HepG2 (cell line): ENCODE data around the gene HNF1B. TPM values are rescaled to one million over a fixed set of nuclear protein-coding genes. Genes with fewer than 3 reads are reported as not detected.

Source experiments
- PLRG1 ChIP-seq: fragments of 450-650 bp; conservative IDR thresholded peaks from 2 replicates; pipeline ENCODE4 v1.6.1; 2016
- SALL2 ChIP-seq: sonication (generic); formaldehyde crosslinking; IDR thresholded peaks from 2 replicates; pipeline ENCODE4 v1.8.1; 2023; ENCODE audit warnings: mild to moderate bottlenecking, missing genetic modification reagents, inconsistent platforms
- SOX13 ChIP-seq, 3 experiments: fragments of 450-650 bp in 1 of 3; sonication (generic) in 1 of 3; formaldehyde crosslinking in 1 of 3; IDR thresholded peaks in 2 of 3; conservative IDR thresholded peaks in 1 of 3; 2 replicates each; pipeline versions ENCODE4 v1.5.0 to v1.6.1; 2016 to 2020; ENCODE audit warnings: antibody characterized with exemption in 1 of 3, mild to moderate bottlenecking in 1 of 3, missing compliant biosample characterization in 1 of 3, missing genetic modification reagents in 1 of 3, moderate library complexity in 1 of 3
- SRSF9 ChIP-seq: fragments of 200-400 bp; formaldehyde crosslinking; IDR thresholded peaks from 2 replicates; pipeline ENCODE4 v1.6.1; 2018; ENCODE audit warnings: borderline replicate concordance, mild to moderate bottlenecking, low read depth, low read length; ENCODE audit not compliant: insufficient read depth, poor library complexity, severe bottlenecking
- ZNF260 ChIP-seq: sonication (generic); formaldehyde crosslinking; IDR thresholded peaks from 2 replicates; pipeline ENCODE4 v1.4.0; 2020; ENCODE audit warnings: missing genetic modification reagents, low read depth, mild to moderate bottlenecking, borderline replicate concordance
- ZNF552 ChIP-seq: sonication (generic); formaldehyde crosslinking; IDR thresholded peaks from 2 replicates; pipeline ENCODE4 v1.9.0; 2022; ENCODE audit warnings: missing genetic modification reagents, mild to moderate bottlenecking, borderline replicate concordance
- ZNF564 ChIP-seq: sonication (generic); formaldehyde crosslinking; IDR thresholded peaks from 2 replicates; pipeline ENCODE4 v1.8.1; 2023; ENCODE audit warnings: mild to moderate bottlenecking, missing genetic modification reagents
- ZNF75D ChIP-seq: sonication (generic); formaldehyde crosslinking; IDR thresholded peaks from 2 replicates; pipeline ENCODE4 v1.8.1; 2023; ENCODE audit warnings: missing genetic modification reagents, mild to moderate bottlenecking, borderline replicate concordance
- polyA plus RNA-seq, 8 experiments: library from polyadenylated mRNA; depleted of rRNA in 3 of 8; stranded (reverse) in 7 of 8; unstranded in 1 of 8; fragments of >200 nt; fragmentation: Illumina TruSeq in 4 of 8; extraction: Trizol in 4 of 8; gene quantifications; 2 replicates each; pipeline versions ENCODE4 v1.2.1 to v1.2.3, GENCODE V29; 2011 to 2016; ENCODE audit warnings: low read depth in 4 of 8, missing spikeins in 1 of 8, mixed read lengths in 1 of 8; ENCODE audit not compliant: insufficient read depth in 1 of 8
- total RNA-seq, 5 experiments: library from RNA; depleted of rRNA; stranded (reverse); fragments of >200 nt; fragmentation: Illumina TruSeq; extraction: Trizol; gene quantifications; 2 replicates each; pipeline ENCODE4 v1.2.3, GENCODE V29; 2016; ENCODE audit warnings: low read depth in 1 of 5
- TF ChIP-seq, protein P1 (sequence below): sonication (generic); formaldehyde crosslinking; IDR thresholded peaks from 2 replicates; pipeline ENCODE4 v1.5.0; 2020; ENCODE audit warnings: mild to moderate bottlenecking, missing genetic modification reagents
- TF ChIP-seq, protein P2 (sequence below): sonication (generic); formaldehyde crosslinking; IDR thresholded peaks from 2 replicates; pipeline ENCODE4 v1.4.0; 2020; ENCODE audit warnings: mild to moderate bottlenecking, missing genetic modification reagents
- TF ChIP-seq, protein P3 (sequence below): sonication (generic); formaldehyde crosslinking; IDR thresholded peaks from 2 replicates; pipeline ENCODE4 v1.4.0; 2020; ENCODE audit warnings: low read depth, missing genetic modification reagents

HNF1B gene
- total and polyA plus RNA-seq, 2 of the 13 experiments (the other 11 are each of a cell fraction or from before 2014, with no cell fraction given) = 1.9 to 5.3 TPM

DNA sequence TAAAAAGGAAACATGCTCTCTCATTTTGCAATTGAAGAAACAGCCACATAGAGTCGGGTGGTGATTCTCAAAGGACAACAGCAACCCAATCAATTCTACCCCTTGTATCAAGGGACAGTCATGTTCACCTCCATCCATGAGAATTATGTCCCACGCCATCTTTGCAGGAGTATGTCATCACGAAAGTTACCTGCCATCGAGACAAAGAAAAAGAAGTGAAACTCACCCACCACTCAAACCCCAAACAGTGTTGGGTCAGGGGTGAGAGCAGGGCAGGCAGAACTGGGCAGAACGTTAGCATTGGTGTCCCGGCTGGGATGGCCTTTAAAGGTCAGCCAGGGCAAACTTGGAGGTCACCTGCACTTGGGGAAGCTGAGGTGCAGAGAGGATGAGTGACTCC, 24.2 kb upstream of the HNF1B start (continued):
- TF ChIP-seq, protein P1, sequence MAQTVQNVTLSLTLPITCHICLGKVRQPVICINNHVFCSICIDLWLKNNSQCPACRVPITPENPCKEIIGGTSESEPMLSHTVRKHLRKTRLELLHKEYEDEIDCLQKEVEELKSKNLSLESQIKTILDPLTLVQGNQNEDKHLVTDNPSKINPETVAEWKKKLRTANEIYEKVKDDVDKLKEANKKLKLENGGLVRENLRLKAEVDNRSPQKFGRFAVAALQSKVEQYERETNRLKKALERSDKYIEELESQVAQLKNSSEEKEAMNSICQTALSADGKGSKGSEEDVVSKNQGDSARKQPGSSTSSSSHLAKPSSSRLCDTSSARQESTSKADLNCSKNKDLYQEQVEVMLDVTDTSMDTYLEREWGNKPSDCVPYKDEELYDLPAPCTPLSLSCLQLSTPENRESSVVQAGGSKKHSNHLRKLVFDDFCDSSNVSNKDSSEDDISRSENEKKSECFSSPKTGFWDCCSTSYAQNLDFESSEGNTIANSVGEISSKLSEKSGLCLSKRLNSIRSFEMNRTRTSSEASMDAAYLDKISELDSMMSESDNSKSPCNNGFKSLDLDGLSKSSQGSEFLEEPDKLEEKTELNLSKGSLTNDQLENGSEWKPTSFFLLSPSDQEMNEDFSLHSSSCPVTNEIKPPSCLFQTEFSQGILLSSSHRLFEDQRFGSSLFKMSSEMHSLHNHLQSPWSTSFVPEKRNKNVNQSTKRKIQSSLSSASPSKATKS (CRISPR knock-in tag) = no peak
- TF ChIP-seq SOX13 (IDR thresholded peaks at IDR 0.05) (no peak), SOX13 (CRISPR knock-in tag; conservative IDR thresholded peaks at IDR 0.05 in 1 of 2, IDR thresholded peaks at IDR 0.05 in 1 of 2) (no peak), ZNF564 (CRISPR knock-in tag) (no peak), PLRG1 (no peak), ZNF75D (CRISPR knock-in tag) (no peak), ZNF552 (CRISPR knock-in tag) (no peak), SALL2 (CRISPR knock-in tag) (no peak), ZNF260 (no peak), SRSF9 (no peak)
- TF ChIP-seq, protein P2, sequence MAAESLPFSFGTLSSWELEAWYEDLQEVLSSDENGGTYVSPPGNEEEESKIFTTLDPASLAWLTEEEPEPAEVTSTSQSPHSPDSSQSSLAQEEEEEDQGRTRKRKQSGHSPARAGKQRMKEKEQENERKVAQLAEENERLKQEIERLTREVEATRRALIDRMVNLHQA (CRISPR knock-in tag) = no peak
- TF ChIP-seq, protein P3, sequence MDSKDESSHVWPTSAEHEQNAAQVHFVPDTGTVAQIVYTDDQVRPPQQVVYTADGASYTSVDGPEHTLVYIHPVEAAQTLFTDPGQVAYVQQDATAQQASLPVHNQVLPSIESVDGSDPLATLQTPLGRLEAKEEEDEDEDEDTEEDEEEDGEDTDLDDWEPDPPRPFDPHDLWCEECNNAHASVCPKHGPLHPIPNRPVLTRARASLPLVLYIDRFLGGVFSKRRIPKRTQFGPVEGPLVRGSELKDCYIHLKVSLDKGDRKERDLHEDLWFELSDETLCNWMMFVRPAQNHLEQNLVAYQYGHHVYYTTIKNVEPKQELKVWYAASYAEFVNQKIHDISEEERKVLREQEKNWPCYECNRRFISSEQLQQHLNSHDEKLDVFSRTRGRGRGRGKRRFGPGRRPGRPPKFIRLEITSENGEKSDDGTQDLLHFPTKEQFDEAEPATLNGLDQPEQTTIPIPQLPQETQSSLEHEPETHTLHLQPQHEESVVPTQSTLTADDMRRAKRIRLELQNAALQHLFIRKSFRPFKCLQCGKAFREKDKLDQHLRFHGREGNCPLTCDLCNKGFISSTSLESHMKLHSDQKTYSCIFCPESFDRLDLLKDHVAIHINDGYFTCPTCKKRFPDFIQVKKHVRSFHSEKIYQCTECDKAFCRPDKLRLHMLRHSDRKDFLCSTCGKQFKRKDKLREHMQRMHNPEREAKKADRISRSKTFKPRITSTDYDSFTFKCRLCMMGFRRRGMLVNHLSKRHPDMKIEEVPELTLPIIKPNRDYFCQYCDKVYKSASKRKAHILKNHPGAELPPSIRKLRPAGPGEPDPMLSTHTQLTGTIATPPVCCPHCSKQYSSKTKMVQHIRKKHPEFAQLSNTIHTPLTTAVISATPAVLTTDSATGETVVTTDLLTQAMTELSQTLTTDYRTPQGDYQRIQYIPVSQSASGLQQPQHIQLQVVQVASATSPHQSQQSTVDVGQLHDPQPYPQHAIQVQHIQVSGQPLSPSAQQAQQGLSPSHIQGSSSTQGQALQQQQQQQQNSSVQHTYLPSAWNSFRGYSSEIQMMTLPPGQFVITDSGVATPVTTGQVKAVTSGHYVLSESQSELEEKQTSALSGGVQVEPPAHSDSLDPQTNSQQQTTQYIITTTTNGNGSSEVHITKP (CRISPR knock-in tag) = no peak
